Liver (tissue), 9 donors: Measurements from ENCODE around the gene ABHD6. TPM values are rescaled to one million over a fixed set of nuclear protein-coding genes. Genes with fewer than 3 reads are reported as not detected.
A peak's percentile ranks its signal among the peaks of the same experiment; 100 is the strongest.

Experiments used
- DNase-seq: peaks from one replicate; pipeline ENCODE4 v3.0.0-alpha.2; 2017; ENCODE audit warnings: low spot score
- H3K27ac ChIP-seq, 2 donors: one replicate each; pipeline ENCODE4 v1.7.0; 2013; ENCODE audit warnings: inconsistent platforms in 2 of 2, low read length in 2 of 2, control low read depth in 1 of 2, low read depth in 1 of 2, mild to moderate bottlenecking in 1 of 2
- H3K27me3 ChIP-seq, 4 donors: one replicate each; pipeline versions ENCODE4 v1.6.1 to v1.7.0; 2013; ENCODE audit warnings: low read length in 3 of 4, inconsistent platforms in 1 of 4, mild to moderate bottlenecking in 1 of 4, moderate library complexity in 1 of 4; ENCODE audit not compliant: control insufficient read depth in 4 of 4, insufficient read depth in 4 of 4
- H3K36me3 ChIP-seq, 4 donors: one replicate each; pipeline versions ENCODE4 v1.6.1 to v1.7.0; 2013; ENCODE audit warnings: low read length in 3 of 4, mild to moderate bottlenecking in 3 of 4, low read depth in 1 of 4, moderate library complexity in 1 of 4; ENCODE audit not compliant: control insufficient read depth in 4 of 4, insufficient read depth in 3 of 4
- H3K4me1 ChIP-seq, 4 donors: one replicate each; pipeline versions ENCODE4 v1.6.1 to v1.7.0; 2013; ENCODE audit warnings: low read length in 3 of 4, mild to moderate bottlenecking in 3 of 4, moderate library complexity in 1 of 4; ENCODE audit not compliant: control insufficient read depth in 4 of 4, insufficient read depth in 4 of 4
- H3K4me3 ChIP-seq, 3 donors: one replicate each; pipeline versions ENCODE4 v1.6.1 to v1.7.0; 2013; ENCODE audit warnings: low read length in 3 of 3, control low read depth in 1 of 3, low read depth in 1 of 3, mild to moderate bottlenecking in 1 of 3
- H3K9ac ChIP-seq, 2 donors: one replicate each; pipeline ENCODE4 v1.7.0; 2013; ENCODE audit warnings: low read length in 2 of 2, mild to moderate bottlenecking in 2 of 2, moderate library complexity in 2 of 2, control low read depth in 1 of 2, low read depth in 1 of 2
- H3K9me3 ChIP-seq, 4 donors: one replicate each; pipeline versions ENCODE4 v1.6.1 to v1.7.0; 2013; ENCODE audit warnings: low read length in 3 of 4; ENCODE audit not compliant: control insufficient read depth in 4 of 4
- ATF3 ChIP-seq: IDR thresholded peaks from 2 replicates; pipeline ENCODE4 v1.6.1; 2016; ENCODE audit warnings: antibody characterized with exemption
- CTCF ChIP-seq: fragments of 150-350 bp; IDR thresholded peaks from 2 replicates; pipeline ENCODE4 v1.5.1; 2017; ENCODE audit warnings: improper control_type of control experiment, low read depth, low read length; ENCODE audit not compliant: missing input control
- EGR1 ChIP-seq, 2 donors: IDR thresholded peaks; 2 replicates each; pipeline ENCODE4 v1.6.1; 2016 to 2018; ENCODE audit warnings: antibody characterized with exemption in 2 of 2, low read depth in 2 of 2
- FOXA2 ChIP-seq: IDR thresholded peaks from 2 replicates; pipeline ENCODE4 v1.6.1; 2016; ENCODE audit warnings: antibody characterized with exemption
- GABPA ChIP-seq, 2 donors: IDR thresholded peaks in 1 of 2; conservative IDR thresholded peaks in 1 of 2; 2 replicates each; pipeline ENCODE4 v1.6.1; 2016; ENCODE audit warnings: antibody characterized with exemption in 2 of 2, mild to moderate bottlenecking in 1 of 2, moderate library complexity in 1 of 2
- HNF4A ChIP-seq, 2 donors: conservative IDR thresholded peaks; 2 replicates each; pipeline ENCODE4 v1.6.1; 2016; ENCODE audit warnings: antibody characterized with exemption in 2 of 2, mild to moderate bottlenecking in 2 of 2
- HNF4G ChIP-seq: IDR thresholded peaks from 2 replicates; pipeline ENCODE4 v1.6.1; 2016; ENCODE audit warnings: antibody characterized with exemption
- JUND ChIP-seq, 2 donors: IDR thresholded peaks; 2 replicates each; pipeline ENCODE4 v1.6.1; 2016; ENCODE audit warnings: antibody characterized with exemption in 2 of 2
- MAX ChIP-seq: IDR thresholded peaks from 2 replicates; pipeline ENCODE4 v1.6.1; 2016; ENCODE audit warnings: antibody characterized with exemption
- NR2F2 ChIP-seq: IDR thresholded peaks from 2 replicates; pipeline ENCODE4 v1.6.1; 2016; ENCODE audit warnings: antibody characterized with exemption
- RAD21 ChIP-seq, 2 donors: IDR thresholded peaks; 2 replicates each; pipeline ENCODE4 v1.6.1; 2016; ENCODE audit warnings: antibody characterized with exemption in 2 of 2, mild to moderate bottlenecking in 2 of 2
- REST ChIP-seq: IDR thresholded peaks from 2 replicates; pipeline ENCODE4 v1.6.1; 2016; ENCODE audit warnings: antibody characterized with exemption, mild to moderate bottlenecking
- RXRA ChIP-seq, 2 donors: IDR thresholded peaks; 2 replicates each; pipeline ENCODE4 v1.6.1; 2017 to 2018; ENCODE audit warnings: antibody characterized with exemption in 2 of 2, mild to moderate bottlenecking in 1 of 2
- SP1 ChIP-seq: IDR thresholded peaks from 2 replicates; pipeline ENCODE4 v1.6.1; 2018; ENCODE audit warnings: antibody characterized with exemption, mild to moderate bottlenecking
- TAF1 ChIP-seq: conservative IDR thresholded peaks from 2 replicates; pipeline ENCODE4 v1.6.1; 2016; ENCODE audit warnings: antibody characterized with exemption, mild to moderate bottlenecking
- YY1 ChIP-seq: IDR thresholded peaks from 2 replicates; pipeline ENCODE4 v1.6.1; 2016; ENCODE audit warnings: antibody characterized with exemption, mild to moderate bottlenecking
- ZBTB33 ChIP-seq: IDR thresholded peaks from 2 replicates; pipeline ENCODE4 v1.6.1; 2016; ENCODE audit warnings: antibody characterized with exemption
- WGBS: extraction: QIAGEN DNeasy Blood & Tissue Kit; methylation state at CpG from one replicate; pipeline ENCODE4 v1.1.7; 2013; 5-methylcytosine and 5-hydroxymethylcytosine counted together
- polyA plus RNA-seq, 2 donors: library from polyadenylated mRNA; stranded (reverse) in 1 of 2; unstranded in 1 of 2; fragments of 200-250 nt in 1 of 2; fragments of >200 nt in 1 of 2; fragmentation: Nextera tagmentation in 1 of 2; extraction: Ambion mirVana in 1 of 2; gene quantifications; one replicate each; pipeline versions ENCODE4 v1.2.1 to v1.2.3, GENCODE V29; 2013 to 2015
- total RNA-seq, 2 donors: library from RNA; depleted of rRNA; stranded (reverse); fragments of >200 nt; gene quantifications; one replicate each; pipeline ENCODE4 v1.2.3, GENCODE V29; 2014
- donor health status: healthy.
- donor health status: healthy.
- donor health status: healthy.
- donor health status: healthy.
- donor health status: healthy.

The ABHD6 gene
- total and polyA plus RNA-seq, 4 donors: 19.8 to 60.9 (median 38.3) TPM

- no peak for DNase-seq
- Histone ChIP-seq H3K27me3 (no peaks in the 10 kb centered on the region), H3K9me3 (no peaks in the 10 kb centered on the region), H3K9ac (no peak overlapping the region), H3K4me3 (no peak overlapping the region), H3K4me1 (peaks cover 3 to 21% (median 13%) of the 10 kb centered on the region in 4 donors), H3K36me3 (no peaks in the 10 kb centered on the region), H3K27ac (peak overlapping the region; percentile 1 to 52)
- 50% methylated on average over 7 of the region's 7 CpGs for WGBS
- TF ChIP-seq ZBTB33 (no peak), JUND (IDR thresholded peaks at IDR 0.05) (peak in 1 of 2 donors; percentile 76), ATF3 (peak; percentile 89), CTCF (peak; percentile 24), HNF4G (no peak), HNF4A (conservative IDR thresholded peaks at IDR 0.05) (peak; percentile 64 to 75), REST (no peak), YY1 (no peak), GABPA (IDR thresholded peaks at IDR 0.05 in 1 of 2, conservative IDR thresholded peaks at IDR 0.05 in 1 of 2) (no peak), FOXA2 (no peak), RAD21 (IDR thresholded peaks at IDR 0.05) (peak; percentile 35 to 61), MAX (peak; percentile 72), TAF1 (no peak), SP1 (peak; percentile 67), NR2F2 (peak; percentile 18), RXRA (IDR thresholded peaks at IDR 0.05) (peak; percentile 74 to 82), EGR1 (IDR thresholded peaks at IDR 0.05; ENCODE audit: low read depth in 2 of 2) (peak in 1 of 2 donors; percentile 50)
Observed at GRCh38 chr3:58214484-58215316, 22.9 kb upstream of the ABHD6 start.
